Stimulated activated CD8-positive, alpha-beta memory T cell treated with anti-CD3 and anti-CD28 coated beads, Interleukin-15, amount 100 ng/mL, for 1 hour (primary cell): ENCODE results near the gene SLC26A9.

Source experiments
- DNase-seq: peaks from one replicate; pipeline ENCODE4 v3.0.0-alpha.2; 2020; ENCODE audit warnings: low read depth

Gene SLC26A9

GRCh38 chr1:205948886-205949285 lies 5.6 kb upstream of the SLC26A9 start:
- no peak for DNase-seq

GRCh38 chr1:205948039-205948438 lies 4.8 kb upstream of the SLC26A9 start:
- no peak for DNase-seq

- DNase-seq = no peak
Observed at GRCh38 chr1:205947024-205947423, 3.8 kb upstream of the SLC26A9 start.

GRCh38 chr1:205945069-205945468 lies 1.8 kb upstream of the SLC26A9 start:
- DNase-seq = no peak

DNA sequence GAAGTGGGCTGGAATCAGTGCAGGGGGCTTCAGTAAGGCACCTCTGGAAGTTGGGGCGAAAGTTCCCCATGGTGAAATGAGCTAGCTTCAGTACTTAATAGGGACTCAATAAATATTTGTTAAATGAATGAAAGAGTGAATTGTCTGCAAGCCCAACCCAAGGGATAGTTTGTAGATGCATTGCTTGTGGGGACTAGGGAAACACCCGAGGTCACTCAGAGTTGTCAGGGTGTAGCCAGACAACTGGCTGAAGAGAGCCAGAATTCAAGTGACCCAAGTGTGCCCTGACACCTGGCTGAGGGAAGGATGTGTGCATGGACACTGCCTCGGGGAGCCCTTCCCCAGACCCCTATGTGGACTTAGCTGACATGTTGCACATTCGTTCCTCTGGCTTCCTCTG lies 1.3 kb upstream of the SLC26A9 start:
- no peak for DNase-seq

DNA sequence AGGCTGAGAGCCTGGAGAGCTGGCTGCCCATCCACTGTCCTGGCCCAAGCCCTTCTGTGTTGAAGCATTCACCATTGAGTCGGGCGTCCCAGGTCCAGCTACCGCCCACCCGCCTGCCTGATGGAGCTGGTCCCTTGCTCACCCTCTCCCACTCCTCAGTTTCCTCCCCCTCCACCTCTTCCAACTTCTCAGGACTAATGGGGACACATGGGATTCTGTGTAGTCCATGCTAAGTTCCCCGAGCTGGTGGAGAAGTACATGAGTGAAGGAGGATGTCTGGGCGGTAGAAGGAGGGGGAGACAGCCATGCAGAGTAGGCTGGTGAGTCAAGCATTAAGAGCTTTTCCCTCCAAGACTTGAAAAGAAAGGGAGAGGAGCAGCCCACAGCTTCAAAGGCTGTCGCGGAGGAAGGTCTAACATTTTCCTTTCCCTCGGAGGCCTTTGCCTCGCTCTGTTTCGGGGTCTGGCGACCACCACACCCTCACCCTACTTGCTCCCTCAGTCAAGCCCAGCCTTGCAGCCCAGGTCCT lies 561 bp downstream of the SLC26A9 start:
- DNase-seq = no peak

- DNase-seq = no peak
Observed at GRCh38 chr1:205940710-205941109, 2.5 kb downstream of the SLC26A9 start.

- no peak for DNase-seq
Observed at GRCh38 chr1:205939690-205940330, 3.4 kb downstream of the SLC26A9 start.

- no peak for DNase-seq
Observed at GRCh38 chr1:205938682-205939081, 4.6 kb downstream of the SLC26A9 start.

DNA sequence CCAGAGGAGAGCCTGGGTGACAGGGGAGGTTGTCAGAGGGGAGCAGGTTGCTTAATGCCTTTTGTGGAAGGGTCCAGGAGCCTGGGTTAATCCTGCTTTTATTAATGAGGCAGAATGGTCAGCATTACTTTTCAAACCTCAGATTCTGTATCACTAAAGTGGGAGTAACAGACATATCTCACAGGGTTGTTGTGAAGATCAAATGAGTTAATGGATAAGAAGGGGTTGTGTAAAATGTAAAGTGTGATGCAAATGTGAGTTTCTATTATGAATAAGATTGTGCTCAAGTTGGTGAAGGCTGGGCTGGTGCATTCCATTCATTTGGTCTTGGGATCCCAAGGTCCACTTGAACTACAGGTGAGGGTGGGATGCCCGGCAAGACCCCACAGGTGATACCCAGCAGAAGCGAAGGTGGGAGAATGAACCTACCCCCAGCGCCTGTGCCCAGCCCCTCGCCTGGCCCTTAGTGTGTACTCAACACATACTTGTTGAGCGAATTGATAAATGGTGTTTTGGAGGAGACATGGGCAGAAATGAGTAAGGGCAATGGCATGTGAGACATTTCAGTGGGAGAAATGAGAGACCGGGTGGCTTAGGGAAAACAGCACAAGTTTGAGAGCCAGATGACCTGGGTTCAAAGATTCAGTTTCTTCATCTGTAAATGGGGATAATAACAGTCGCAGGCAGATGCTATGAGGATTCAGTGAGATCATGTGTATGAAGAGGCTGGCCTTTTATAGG lies 6.2 kb downstream of the SLC26A9 start:
- no peak for DNase-seq

GRCh38 chr1:205936311-205936710 lies 6.9 kb downstream of the SLC26A9 start:
- no peak for DNase-seq

GRCh38 chr1:205935869-205936268 lies 7.4 kb downstream of the SLC26A9 start:
- no peak for DNase-seq

DNA sequence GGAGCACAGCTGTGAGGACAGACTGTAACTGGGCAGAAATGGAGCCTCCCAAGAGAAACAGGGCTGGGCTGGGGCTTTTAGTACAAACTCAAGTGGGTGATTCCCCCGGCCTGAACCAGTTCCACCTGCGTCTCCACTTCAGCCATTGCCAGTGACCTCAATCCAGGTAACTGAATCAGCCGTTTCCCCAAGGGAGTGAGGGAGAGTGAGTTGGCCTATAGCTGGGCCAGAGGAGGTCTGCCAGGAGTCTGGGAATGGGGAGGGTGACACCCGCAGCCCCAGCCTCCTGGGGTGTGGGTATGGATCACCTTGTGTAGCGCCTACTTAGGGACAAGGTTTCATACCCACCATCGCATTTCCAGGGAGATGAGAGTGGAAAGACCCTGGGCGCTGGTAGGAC lies 8.5 kb downstream of the SLC26A9 start:
- DNase-seq = no peak

DNA sequence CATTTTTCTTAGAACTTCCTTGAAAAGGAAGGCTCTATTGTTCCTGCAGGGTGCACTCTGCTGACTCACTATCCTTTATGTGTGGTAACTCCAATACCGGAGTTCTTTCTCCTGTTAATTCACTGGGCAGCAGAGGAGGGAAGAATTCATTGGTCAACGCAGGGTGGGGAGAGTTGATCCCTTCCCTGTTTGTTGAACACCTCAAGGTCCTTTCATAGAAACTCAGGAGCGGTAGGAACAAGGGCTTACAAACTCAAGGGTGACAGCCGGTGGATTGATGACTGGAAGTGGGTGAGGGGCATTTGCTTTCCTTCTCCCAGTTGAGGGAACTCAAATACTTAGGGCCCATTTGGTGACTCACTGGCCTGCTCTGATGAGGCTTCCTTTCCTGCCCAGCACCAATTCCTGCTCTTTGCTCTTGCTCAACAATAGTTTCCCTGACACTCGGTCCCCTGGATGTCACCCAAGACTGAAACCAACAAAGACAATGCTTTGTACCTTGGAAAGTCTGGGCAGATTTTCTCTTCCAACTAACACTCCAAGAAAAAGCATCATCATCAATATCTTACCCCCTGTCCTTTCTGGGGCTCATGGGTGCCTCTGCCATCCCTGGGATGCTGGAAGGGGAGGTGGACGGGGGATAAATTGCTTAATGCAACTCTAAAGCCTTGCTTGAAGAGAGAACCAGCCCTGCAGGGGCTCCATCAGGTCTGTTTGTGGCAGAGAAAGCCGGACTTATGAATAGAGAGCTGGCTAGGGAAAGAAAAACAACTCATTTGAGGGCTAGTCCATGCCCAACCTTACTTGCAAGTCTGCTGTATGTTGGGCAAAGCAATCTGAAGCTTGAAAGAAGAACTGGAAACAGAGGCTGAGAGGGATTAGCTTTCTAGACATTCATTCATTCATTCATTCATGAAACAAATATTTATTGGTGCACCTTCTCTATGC lies 9.3 kb downstream of the SLC26A9 start:
- no peak for DNase-seq

DNA sequence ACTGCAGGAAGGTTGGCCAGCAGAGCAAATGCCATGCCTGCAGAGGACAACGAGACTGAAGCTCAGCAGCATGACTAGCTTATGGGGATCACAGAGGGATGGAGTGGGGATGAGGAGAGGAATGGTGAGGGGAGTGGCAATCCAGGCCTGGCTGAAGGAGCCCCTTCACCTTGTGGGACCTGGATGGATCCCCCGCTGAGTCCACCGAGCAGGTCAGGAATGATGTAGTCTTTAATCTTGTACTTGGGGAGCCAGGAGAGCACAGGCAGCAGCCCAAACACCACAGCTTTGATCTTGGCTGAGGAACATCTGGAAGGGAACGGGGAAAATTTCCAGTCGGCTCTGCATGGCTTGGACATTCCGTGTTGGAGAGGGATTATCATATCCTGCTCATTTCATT lies 10.5 kb downstream of the SLC26A9 start:
- DNase-seq = no peak

- DNase-seq = no peak
Observed at GRCh38 chr1:205930799-205931281, 12.4 kb downstream of the SLC26A9 start.

DNA sequence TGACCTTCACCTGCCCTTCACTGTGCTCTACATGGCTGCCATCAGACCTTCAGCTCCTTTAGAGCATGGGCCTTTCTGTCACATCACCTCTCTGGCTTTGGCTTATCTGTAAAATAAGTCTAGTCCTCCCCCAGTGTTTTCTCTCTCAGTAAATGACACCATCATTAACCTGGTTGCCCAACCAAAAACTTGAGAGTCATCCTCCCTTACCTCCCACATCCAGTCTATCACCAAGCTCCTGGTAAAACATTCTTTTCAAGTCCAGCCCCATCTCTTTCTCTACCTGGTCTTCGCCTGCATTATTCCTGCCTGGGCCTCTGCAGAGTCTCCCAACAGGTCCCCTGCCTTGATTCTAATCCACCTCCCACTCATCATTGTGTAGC lies 13.1 kb downstream of the SLC26A9 start:
- no peak for DNase-seq

- DNase-seq = no peak
Observed at GRCh38 chr1:205929496-205930194, 13.6 kb downstream of the SLC26A9 start.

- DNase-seq = no peak
Observed at GRCh38 chr1:205928317-205928716, 14.9 kb downstream of the SLC26A9 start.

GRCh38 chr1:205927676-205928075 lies 15.6 kb downstream of the SLC26A9 start:
- no peak for DNase-seq

- no peak for DNase-seq
Observed at GRCh38 chr1:205927247-205927646, 16.0 kb downstream of the SLC26A9 start.

- no peak for DNase-seq
Observed at GRCh38 chr1:205926636-205927035, 16.6 kb downstream of the SLC26A9 start.
